D721Med (cell line): ENCODE results near the gene ARID4A.

ENCODE experiments used
- DNase-seq: peaks from one replicate; pipeline ENCODE4 v3.0.0; 2011; ENCODE audit warnings: low spot score; ENCODE audit not compliant: insufficient read length
- FAIRE-seq: peaks from 2 replicates; lab custom pipeline; 2011; peaks lifted over from hg19 to GRCh38; lab: Jason Lieb, UNC
- CTCF ChIP-seq: IDR thresholded peaks from 2 replicates; pipeline ENCODE4 v1.5.1; 2012; ENCODE audit warnings: mild to moderate bottlenecking, control low read depth; ENCODE audit not compliant: insufficient read depth; ENCODE audit errors: missing control alignments

The ARID4A gene

GRCh38 chr14:58362798-58363412 lies 64.5 kb downstream of the ARID4A start:
- peak; percentile 77 for FAIRE-seq
- TF ChIP-seq CTCF: peak; percentile 48
- DNase-seq: no peak

- TF ChIP-seq CTCF: no peak
- DNase-seq: no peak
- no peak for FAIRE-seq
Observed at GRCh38 chr14:58364316-58364715, 66.0 kb downstream of the ARID4A start.

- no peak for TF ChIP-seq CTCF
- no peak for DNase-seq
- no peak for FAIRE-seq
Observed at GRCh38 chr14:58367296-58367695, 68.9 kb downstream of the ARID4A start.

- no peak for TF ChIP-seq CTCF
- FAIRE-seq: no peak
- no peak for DNase-seq
Observed at GRCh38 chr14:58368956-58369355, 70.6 kb downstream of the ARID4A start.

GRCh38 chr14:58376791-58377190 lies 78.4 kb downstream of the ARID4A start:
- DNase-seq: no peak
- TF ChIP-seq CTCF: no peak
- FAIRE-seq: no peak

GRCh38 chr14:58390830-58391229 lies 92.5 kb downstream of the ARID4A start:
- DNase-seq: no peak
- no peak for TF ChIP-seq CTCF
- no peak for FAIRE-seq

- no peak for TF ChIP-seq CTCF
- FAIRE-seq: no peak
- DNase-seq: no peak
Observed at GRCh38 chr14:58395562-58395811, 97.1 kb downstream of the ARID4A start.
